AG04450 (cell line): ENCODE measurements around the gene LENEP. TPM values are rescaled to one million over a fixed set of nuclear protein-coding genes. Genes with fewer than 3 reads are reported as not detected.
A peak's percentile ranks its signal among the peaks of the same experiment; 100 is the strongest.

ENCODE experiments used
- CTCF ChIA-PET: fragments of 300-600, 350-600 bp; formaldehyde crosslinking; extraction: SDS; loops from one replicate; lab custom pipeline; 2022; ENCODE audit warnings: antibody characterized with exemption, inconsistent platforms; lab: Charles Lee
- POLR2A ChIA-PET: fragments of 350-600 bp; formaldehyde crosslinking; extraction: SDS; loops from one replicate; lab custom pipeline; 2021; ENCODE audit warnings: antibody characterized with exemption, inconsistent platforms; lab: Yijun Ruan, JAX
- DNase-seq: peaks from one replicate; pipeline ENCODE4 v3.0.0-alpha.2; 2011; ENCODE audit warnings: low read depth, low spot score
- H3K27ac ChIP-seq: one replicate; pipeline ENCODE4 v1.5.1; 2012; ENCODE audit warnings: low read depth, low read length, control low read depth
- H3K27me3 ChIP-seq: one replicate; pipeline ENCODE4 v1.6.0; 2012; ENCODE audit warnings: low read length; ENCODE audit not compliant: control insufficient read depth, insufficient read depth
- H3K4me3 ChIP-seq: 2 replicates; pipeline ENCODE4 v1.5.1; 2011; ENCODE audit warnings: mild to moderate bottlenecking, low read depth, low read length, control low read depth
- H3K9me3 ChIP-seq: 2 replicates; pipeline ENCODE4 v1.5.1; 2012; ENCODE audit warnings: low read length; ENCODE audit not compliant: control insufficient read depth, insufficient read depth
- CTCF ChIP-seq: IDR thresholded peaks from 2 replicates; pipeline ENCODE4 v1.5.1; 2011; ENCODE audit warnings: low read depth, low read length, control low read depth, inconsistent platforms
- polyA plus RNA-seq: library from polyadenylated mRNA; depleted of rRNA; stranded (reverse); fragments of >200 nt; gene quantifications from 2 replicates; pipeline ENCODE4 v1.2.3, GENCODE V29; 2011

The LENEP gene
- polyA plus RNA-seq, 1 experiment, result not detected

GRCh38 chr1:154953611-154954038 is 39.8 kb upstream of the LENEP start:
- no peak overlapping the region for H3K4me3 ChIP-seq
- H3K27ac ChIP-seq, result no peak overlapping the region
- TF ChIP-seq CTCF, result no peak
- CTCF ChIA-PET, result interaction anchor here (1.0 to 3.8 kb wide), 6 partner anchors 10 to 394 kb away, joined by 4 to 28 read pairs (median 12); partner anchors contain the start of gene LENEP
- no peak for DNase-seq
- no peaks in the 10 kb centered on the region for H3K27me3 ChIP-seq
- POLR2A ChIA-PET, result interaction anchor here (5.5 kb wide), 1 partner anchor 17 kb away, joined by 21 read pairs; the partner anchor contains the start of gene SHC1
- H3K9me3 ChIP-seq, result no peaks in the 10 kb centered on the region

- ChIA-PET POLR2A (interaction anchor here (1.6 to 5.5 kb wide), 2 partner anchors 16 to 18 kb away, joined by 8 to 21 read pairs; partner anchors contain the start of genes PMVK and SHC1), CTCF (interaction anchor here (0.8 to 3.8 kb wide), 11 partner anchors 9 to 395 kb away, joined by 3 to 28 read pairs (median 6); partner anchors contain the start of genes LENEP, PMVK and SHC1)
- no peaks in the 10 kb centered on the region for H3K9me3 ChIP-seq
- H3K4me3 ChIP-seq, result peak overlapping the region; percentile 84
- no peak for TF ChIP-seq CTCF
- H3K27me3 ChIP-seq, result no peaks in the 10 kb centered on the region
- H3K27ac ChIP-seq, result no peak overlapping the region
- no peak for DNase-seq
Observed at GRCh38 chr1:154954541-154954940, 38.8 kb upstream of the LENEP start.

GRCh38 chr1:154955039-154955717 is 38.2 kb upstream of the LENEP start:
- Histone ChIP-seq H3K4me3 (peak overlapping the region; percentile 84), H3K9me3 (no peaks in the 10 kb centered on the region), H3K27ac (peak overlapping the region; percentile 88), H3K27me3 (no peaks in the 10 kb centered on the region)
- ChIA-PET CTCF (interaction anchor here (0.7 to 3.8 kb wide), 21 partner anchors 9 to 396 kb away, joined by 3 to 28 read pairs (median 4); partner anchors contain the start of genes ADAM15, LENEP, PMVK and SHC1), POLR2A (interaction anchor here (0.5 to 5.5 kb wide), 9 partner anchors 16 to 1758 kb away, joined by 3 to 21 read pairs (median 5); partner anchors contain the start of genes KRTCAP2, PMVK and SHC1)
- no peak for TF ChIP-seq CTCF
- DNase-seq, result no peak

GRCh38 chr1:154955718-154956543 is 37.5 kb upstream of the LENEP start, which contains the start of gene PBXIP1:
PBXIP1 (minus strand) TSS chr1:154956099; CDS start chr1:154953721, 2,378 bp downstream.
- ChIA-PET POLR2A (interaction anchor here (0.5 to 5.5 kb wide), 9 partner anchors 15 to 1757 kb away, joined by 3 to 21 read pairs (median 5); partner anchors contain the start of genes KRTCAP2, PMVK and SHC1), CTCF (interaction anchor here (0.7 to 3.8 kb wide), 18 partner anchors 11 to 396 kb away, joined by 3 to 28 read pairs (median 4); partner anchors contain the start of genes ADAM15, LENEP, PMVK and SHC1)
- peak within 1 kb of the TSS; percentile 88 for H3K27ac ChIP-seq
- TF ChIP-seq CTCF, result peak; percentile 52
- H3K27me3 ChIP-seq, result no peaks in the 10 kb centered on the region
- no peak for DNase-seq
- H3K9me3 ChIP-seq, result no peaks in the 10 kb centered on the region
- H3K4me3 ChIP-seq, result peak within 1 kb of the TSS; percentile 84
